ENCODE data around the gene PRRT3. TPM values are rescaled to one million over a fixed set of nuclear protein-coding genes. Genes with fewer than 3 reads are reported as not detected.

PRRT3 gene
- total RNA-seq, 6 donors from 2014 or later = 1.6 to 7.1 (median 4.5) TPM

DNA sequence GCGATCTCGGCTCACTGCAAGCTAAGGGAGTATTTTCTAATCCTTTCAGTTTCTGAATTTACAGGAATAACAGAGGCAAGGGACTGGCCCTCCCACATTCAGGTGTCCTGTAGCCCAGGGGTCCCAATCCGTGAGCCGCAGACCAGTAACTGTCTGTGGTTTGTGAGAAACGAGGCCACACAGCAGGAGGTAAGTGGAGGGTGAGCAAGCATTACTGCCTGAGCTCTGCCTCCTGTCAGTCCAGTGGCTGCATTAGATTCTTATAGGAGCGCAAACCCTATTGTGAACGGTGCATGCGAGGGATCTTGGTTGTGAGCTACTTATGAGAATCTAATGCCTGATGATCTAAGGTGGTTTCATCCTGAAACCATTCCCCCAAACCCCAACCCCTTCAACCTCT lies 40.3 kb downstream of the PRRT3 start:
- ATAC-seq (ENCODE audit: low FRiP score in 2 of 2) = no peak
- Histone ChIP-seq H3K36me3 (peaks cover 0 to 5% (median 0%) of the 10 kb centered on the region in 4 donors), H3K27me3 (no peaks in the 10 kb centered on the region), H3K9me3 (no peaks in the 10 kb centered on the region), H3K4me3 (no peak overlapping the region), H3K27ac (no peak overlapping the region), H3K4me1 (peaks cover 29 to 56% (median 33%) of the 10 kb centered on the region in 4 donors)
- no peak for DNase-seq
- TF ChIP-seq EP300 (IDR thresholded peaks at IDR 0.05) (no peak), POLR2AphosphoS5 (IDR thresholded peaks at IDR 0.05) (no peak), POLR2A (IDR thresholded peaks at IDR 0.05) (no peak)
- TF ChIP-seq, protein P1, sequence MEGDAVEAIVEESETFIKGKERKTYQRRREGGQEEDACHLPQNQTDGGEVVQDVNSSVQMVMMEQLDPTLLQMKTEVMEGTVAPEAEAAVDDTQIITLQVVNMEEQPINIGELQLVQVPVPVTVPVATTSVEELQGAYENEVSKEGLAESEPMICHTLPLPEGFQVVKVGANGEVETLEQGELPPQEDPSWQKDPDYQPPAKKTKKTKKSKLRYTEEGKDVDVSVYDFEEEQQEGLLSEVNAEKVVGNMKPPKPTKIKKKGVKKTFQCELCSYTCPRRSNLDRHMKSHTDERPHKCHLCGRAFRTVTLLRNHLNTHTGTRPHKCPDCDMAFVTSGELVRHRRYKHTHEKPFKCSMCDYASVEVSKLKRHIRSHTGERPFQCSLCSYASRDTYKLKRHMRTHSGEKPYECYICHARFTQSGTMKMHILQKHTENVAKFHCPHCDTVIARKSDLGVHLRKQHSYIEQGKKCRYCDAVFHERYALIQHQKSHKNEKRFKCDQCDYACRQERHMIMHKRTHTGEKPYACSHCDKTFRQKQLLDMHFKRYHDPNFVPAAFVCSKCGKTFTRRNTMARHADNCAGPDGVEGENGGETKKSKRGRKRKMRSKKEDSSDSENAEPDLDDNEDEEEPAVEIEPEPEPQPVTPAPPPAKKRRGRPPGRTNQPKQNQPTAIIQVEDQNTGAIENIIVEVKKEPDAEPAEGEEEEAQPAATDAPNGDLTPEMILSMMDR (IDR thresholded peaks at IDR 0.05) = no peak
- 65 to 74% methylated on average over 8 of the region's 8 CpGs for WGBS, 2 donors

GRCh38 chr3:9909221-9910013 lies 42.8 kb downstream of the PRRT3 start:
- Histone ChIP-seq H3K36me3 (peaks cover 0 to 5% (median 0%) of the 10 kb centered on the region in 4 donors), H3K4me1 (peaks cover 6 to 32% (median 13%) of the 10 kb centered on the region in 4 donors), H3K4me3 (no peak overlapping the region), H3K27ac (peak overlapping the region in 2 of 4 donors; percentile 15 to 36), H3K9me3 (no peaks in the 10 kb centered on the region), H3K27me3 (no peaks in the 10 kb centered on the region)
- DNase-seq (peak in 1 of 2 donors; percentile 55), ATAC-seq (ENCODE audit: low FRiP score in 2 of 2) (peak; percentile 51 to 89)
- TF ChIP-seq EP300 (IDR thresholded peaks at IDR 0.05) (no peak), POLR2AphosphoS5 (IDR thresholded peaks at IDR 0.05) (peak in 1 of 2 donors; percentile 41)
- 58 to 65% methylated on average over 7 of the region's 7 CpGs for WGBS, 2 donors

DNA sequence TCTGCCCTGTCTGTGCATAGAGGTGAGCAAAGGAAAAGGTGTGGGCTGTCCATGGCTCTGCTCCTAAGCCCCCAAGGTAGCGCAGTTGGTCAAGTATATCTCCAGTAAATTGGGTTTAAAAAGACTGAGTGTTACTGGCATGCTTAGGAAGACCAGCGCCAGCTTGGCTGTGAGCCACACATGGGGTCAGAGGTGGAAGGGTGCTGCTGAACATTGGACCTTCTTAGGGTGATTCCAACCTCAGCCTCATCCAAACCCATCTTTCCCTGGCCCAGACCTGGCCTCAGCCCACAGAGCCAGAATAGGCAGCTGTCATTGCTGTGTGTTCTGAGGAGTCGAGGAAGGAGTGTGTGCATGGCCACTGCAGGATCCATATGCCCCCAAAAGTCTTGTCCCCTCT lies 43.9 kb downstream of the PRRT3 start:
- Histone ChIP-seq H3K9me3 (no peaks in the 10 kb centered on the region), H3K4me1 (peaks cover 2 to 39% (median 12%) of the 10 kb centered on the region in 4 donors), H3K36me3 (peaks cover 0 to 5% (median 0%) of the 10 kb centered on the region in 4 donors), H3K27ac (peak overlapping the region in 1 of 4 donors; percentile 48), H3K27me3 (no peaks in the 10 kb centered on the region), H3K4me3 (no peak overlapping the region)
- WGBS, 2 donors = 94 to 100% methylated on average over 2 to 3 of the region's 3 CpGs
- no peak for DNase-seq
- no peak for TF ChIP-seq POLR2AphosphoS5 (IDR thresholded peaks at IDR 0.05)
- no peak for ATAC-seq (ENCODE audit: low FRiP score in 2 of 2)

DNA sequence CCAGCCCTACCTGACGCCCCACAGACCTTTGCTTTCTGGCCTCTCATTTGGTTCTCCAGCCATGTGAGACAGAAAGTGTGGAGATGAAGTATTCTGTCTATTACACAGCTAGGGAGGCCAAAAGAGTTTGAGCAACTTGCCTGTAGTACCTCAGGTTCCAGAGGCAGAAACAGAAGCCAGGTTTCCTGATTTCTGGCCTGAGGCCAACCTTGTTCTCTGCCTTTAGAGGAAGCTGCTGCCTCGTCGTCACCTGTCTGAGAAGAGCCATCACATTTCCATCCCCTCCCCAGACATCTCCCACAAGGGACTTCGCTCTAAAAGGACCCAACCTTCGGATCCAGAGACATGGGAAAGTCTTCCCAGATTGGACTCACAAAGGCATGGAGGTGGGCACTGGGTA lies 45.7 kb downstream of the PRRT3 start:
- H3K9me3 ChIP-seq = no peaks in the 10 kb centered on the region
- H3K4me3 ChIP-seq = no peak overlapping the region
- no peak for ATAC-seq (ENCODE audit: low FRiP score in 2 of 2)
- H3K36me3 ChIP-seq = peaks cover 0 to 5% (median 0%) of the 10 kb centered on the region in 4 donors
- DNase-seq = no peak
- no peaks in the 10 kb centered on the region for H3K27me3 ChIP-seq
- WGBS, 2 donors = 85 to 88% methylated on average over 3 to 5 of the region's 5 CpGs
- peaks cover 0 to 45% (median 22%) of the 10 kb centered on the region in 4 donors for H3K4me1 ChIP-seq
- no peak overlapping the region for H3K27ac ChIP-seq
- no peak for TF ChIP-seq POLR2AphosphoS5 (IDR thresholded peaks at IDR 0.05)
- TF ChIP-seq, protein P1 (IDR thresholded peaks at IDR 0.05) = no peak
- no peak for TF ChIP-seq EP300 (IDR thresholded peaks at IDR 0.05)
- TF ChIP-seq POLR2A (IDR thresholded peaks at IDR 0.05) = no peak

- TF ChIP-seq EP300 (IDR thresholded peaks at IDR 0.05) = no peak
- no peak for TF ChIP-seq POLR2A (IDR thresholded peaks at IDR 0.05)
- no peak for TF ChIP-seq POLR2AphosphoS5 (IDR thresholded peaks at IDR 0.05)
- peaks cover 0 to 5% (median 0%) of the 10 kb centered on the region in 4 donors for H3K36me3 ChIP-seq
- no peak for DNase-seq
- peaks cover 0 to 32% (median 18%) of the 10 kb centered on the region in 4 donors for H3K4me1 ChIP-seq
- no peaks in the 10 kb centered on the region for H3K27me3 ChIP-seq
- no peak for ATAC-seq (ENCODE audit: low FRiP score in 2 of 2)
- no peaks in the 10 kb centered on the region for H3K9me3 ChIP-seq
- no peak overlapping the region for H3K4me3 ChIP-seq
- 78 to 81% methylated on average over 4 of the region's 4 CpGs for WGBS, 2 donors
- no peak overlapping the region for H3K27ac ChIP-seq
Measured at GRCh38 chr3:9903904-9904303, 48.3 kb downstream of the PRRT3 start.

DNA sequence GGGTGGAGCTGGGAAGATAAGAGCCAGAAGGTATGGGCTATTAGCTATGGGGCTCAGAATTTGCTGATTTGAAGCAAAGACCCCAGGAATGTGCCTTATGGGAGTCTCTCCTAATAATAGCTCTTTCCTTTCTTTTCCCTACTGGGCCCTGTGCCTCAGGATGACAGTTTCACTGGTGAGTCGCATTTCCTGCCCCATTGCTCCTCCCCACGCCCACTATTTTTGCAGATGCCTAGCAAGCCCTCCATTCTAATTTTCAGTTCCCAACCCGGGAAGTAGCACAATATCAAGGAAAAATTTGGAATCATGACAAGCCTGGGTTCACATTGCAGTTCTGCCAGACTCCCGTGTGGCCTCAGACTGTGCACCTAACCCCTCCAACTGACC lies 49.0 kb downstream of the PRRT3 start:
- DNase-seq = no peak
- peak overlapping the region; percentile 47 to 80 (median 71) for H3K27ac ChIP-seq

More for the DNA sequence above, 49.0 kb downstream of the PRRT3 start:
- Histone ChIP-seq H3K4me3 (peak overlapping the region in 3 of 4 donors; percentile 37 to 55 (median 48)), H3K9me3 (no peaks in the 10 kb centered on the region), H3K27me3 (no peaks in the 10 kb centered on the region), H3K4me1 (peaks cover 3 to 30% (median 19%) of the 10 kb centered on the region in 4 donors), H3K36me3 (peaks cover 0 to 5% (median 0%) of the 10 kb centered on the region in 4 donors)
- 20 to 27% methylated on average over 4 of the region's 4 CpGs for WGBS, 2 donors
- no peak for ATAC-seq (ENCODE audit: low FRiP score in 2 of 2)
- TF ChIP-seq POLR2AphosphoS5 (IDR thresholded peaks at IDR 0.05) = no peak
- TF ChIP-seq, protein P1 (IDR thresholded peaks at IDR 0.05) = no peak
- no peak for TF ChIP-seq POLR2A (IDR thresholded peaks at IDR 0.05)
- TF ChIP-seq EP300 (IDR thresholded peaks at IDR 0.05) = no peak

Data from upper lobe of left lung (tissue), 6 donors.